GM12878 (cell line): ENCODE measurements around the gene GRIA4.

Experiments used
- BRCA1 ChIP-seq: IDR thresholded peaks from 2 replicates; pipeline ENCODE4 v1.6.1; 2011; ENCODE audit warnings: low read depth, low read length, improper control_type of control experiment
- CREM ChIP-seq: IDR thresholded peaks from 2 replicates; pipeline ENCODE4 v1.6.1; 2014; ENCODE audit warnings: antibody characterized with exemption, low read depth
- EZH2 ChIP-seq: IDR thresholded peaks from 2 replicates; pipeline ENCODE4 v1.6.1; 2012; ENCODE audit warnings: low read depth, mild to moderate bottlenecking, control low read depth, inconsistent platforms, low read length, borderline replicate concordance; ENCODE audit not compliant: control insufficient read depth
- JUND ChIP-seq: IDR thresholded peaks from 2 replicates; pipeline ENCODE4 v1.6.1; 2012; ENCODE audit warnings: low read depth, mild to moderate bottlenecking, low read length, improper control_type of control experiment, moderate library complexity
- NFYA ChIP-seq: IDR thresholded peaks from 2 replicates; pipeline ENCODE4 v1.6.1; 2011; ENCODE audit warnings: low read depth, mild to moderate bottlenecking, low read length, improper control_type of control experiment, borderline replicate concordance
- POLR2A ChIP-seq: IDR thresholded peaks from 2 replicates; pipeline ENCODE4 v1.6.1; 2011; ENCODE audit warnings: low read depth, mild to moderate bottlenecking, low read length
- RAD21 ChIP-seq: IDR thresholded peaks from 2 replicates; pipeline ENCODE4 v1.6.1; 2011; ENCODE audit warnings: mild to moderate bottlenecking, low read depth, low read length, moderate library complexity; ENCODE audit not compliant: insufficient read depth
- RFX5 ChIP-seq: IDR thresholded peaks from 2 replicates; pipeline ENCODE4 v1.6.1; 2011; ENCODE audit warnings: low read depth, low read length, improper control_type of control experiment
- SIN3A ChIP-seq: IDR thresholded peaks from 2 replicates; pipeline ENCODE4 v1.6.1; 2012; ENCODE audit warnings: low read depth, low read length, improper control_type of control experiment
- YY1 ChIP-seq: IDR thresholded peaks from 2 replicates; pipeline ENCODE4 v1.6.1; 2011; ENCODE audit warnings: low read depth, mild to moderate bottlenecking, low read length
- TF ChIP-seq, protein P1 (sequence below): fragments of 450-650 bp; IDR thresholded peaks from 2 replicates; pipeline ENCODE4 v1.6.1; 2017; ENCODE audit warnings: mild to moderate bottlenecking
- TF ChIP-seq, protein P2 (sequence below), 3 experiments: IDR thresholded peaks in 2 of 3; conservative IDR thresholded peaks in 1 of 3; 2 replicates each; pipeline ENCODE4 v1.5.1; 2011; ENCODE audit warnings: low read depth in 3 of 3, low read length in 3 of 3, mild to moderate bottlenecking in 3 of 3, control low read depth in 2 of 3, moderate library complexity in 2 of 3, inconsistent platforms in 1 of 3, mixed read lengths in 1 of 3; ENCODE audit not compliant: control insufficient read depth in 2 of 3, insufficient read depth in 1 of 3; ENCODE audit errors: extremely low read depth in 1 of 3
- TF ChIP-seq, protein P3 (sequence below): IDR thresholded peaks from 2 replicates; pipeline ENCODE4 v1.6.1; 2011; ENCODE audit warnings: borderline replicate concordance, low read depth, mild to moderate bottlenecking, moderate library complexity, mixed read lengths, low read length; ENCODE audit not compliant: insufficient read depth; ENCODE audit errors: extremely low read length
- TF ChIP-seq, protein P4 (sequence below): fragments of 450-650 bp; IDR thresholded peaks from 2 replicates; pipeline ENCODE4 v1.6.1; 2016; ENCODE audit warnings: mild to moderate bottlenecking, moderate library complexity, borderline replicate concordance

DNA sequence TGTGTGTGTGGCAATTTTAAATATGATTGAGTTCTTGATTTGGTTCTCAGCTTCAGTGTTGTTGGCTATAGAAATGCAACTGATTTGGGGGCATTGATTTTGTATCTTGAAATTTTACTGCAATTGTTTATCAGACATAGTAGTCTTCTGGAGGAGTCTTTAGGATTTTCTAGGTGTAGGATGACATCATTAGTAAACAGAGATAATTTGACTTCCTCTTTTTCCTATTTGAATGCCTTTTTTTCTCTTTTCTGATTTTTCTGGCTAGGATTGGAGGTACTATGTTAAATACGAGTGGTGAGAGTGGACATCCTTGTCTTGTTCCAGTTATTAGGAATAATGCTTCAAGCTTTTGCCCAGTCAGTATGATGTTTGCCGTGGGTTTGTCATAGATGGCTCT lies 287.3 kb downstream of the GRIA4 start:
- no peak for TF ChIP-seq RFX5
- TF ChIP-seq, protein P1, sequence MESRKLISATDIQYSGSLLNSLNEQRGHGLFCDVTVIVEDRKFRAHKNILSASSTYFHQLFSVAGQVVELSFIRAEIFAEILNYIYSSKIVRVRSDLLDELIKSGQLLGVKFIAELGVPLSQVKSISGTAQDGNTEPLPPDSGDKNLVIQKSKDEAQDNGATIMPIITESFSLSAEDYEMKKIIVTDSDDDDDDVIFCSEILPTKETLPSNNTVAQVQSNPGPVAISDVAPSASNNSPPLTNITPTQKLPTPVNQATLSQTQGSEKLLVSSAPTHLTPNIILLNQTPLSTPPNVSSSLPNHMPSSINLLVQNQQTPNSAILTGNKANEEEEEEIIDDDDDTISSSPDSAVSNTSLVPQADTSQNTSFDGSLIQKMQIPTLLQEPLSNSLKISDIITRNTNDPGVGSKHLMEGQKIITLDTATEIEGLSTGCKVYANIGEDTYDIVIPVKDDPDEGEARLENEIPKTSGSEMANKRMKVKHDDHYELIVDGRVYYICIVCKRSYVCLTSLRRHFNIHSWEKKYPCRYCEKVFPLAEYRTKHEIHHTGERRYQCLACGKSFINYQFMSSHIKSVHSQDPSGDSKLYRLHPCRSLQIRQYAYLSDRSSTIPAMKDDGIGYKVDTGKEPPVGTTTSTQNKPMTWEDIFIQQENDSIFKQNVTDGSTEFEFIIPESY, result no peak
- no peak for TF ChIP-seq POLR2A
- no peak for TF ChIP-seq SIN3A
- TF ChIP-seq, protein P2, sequence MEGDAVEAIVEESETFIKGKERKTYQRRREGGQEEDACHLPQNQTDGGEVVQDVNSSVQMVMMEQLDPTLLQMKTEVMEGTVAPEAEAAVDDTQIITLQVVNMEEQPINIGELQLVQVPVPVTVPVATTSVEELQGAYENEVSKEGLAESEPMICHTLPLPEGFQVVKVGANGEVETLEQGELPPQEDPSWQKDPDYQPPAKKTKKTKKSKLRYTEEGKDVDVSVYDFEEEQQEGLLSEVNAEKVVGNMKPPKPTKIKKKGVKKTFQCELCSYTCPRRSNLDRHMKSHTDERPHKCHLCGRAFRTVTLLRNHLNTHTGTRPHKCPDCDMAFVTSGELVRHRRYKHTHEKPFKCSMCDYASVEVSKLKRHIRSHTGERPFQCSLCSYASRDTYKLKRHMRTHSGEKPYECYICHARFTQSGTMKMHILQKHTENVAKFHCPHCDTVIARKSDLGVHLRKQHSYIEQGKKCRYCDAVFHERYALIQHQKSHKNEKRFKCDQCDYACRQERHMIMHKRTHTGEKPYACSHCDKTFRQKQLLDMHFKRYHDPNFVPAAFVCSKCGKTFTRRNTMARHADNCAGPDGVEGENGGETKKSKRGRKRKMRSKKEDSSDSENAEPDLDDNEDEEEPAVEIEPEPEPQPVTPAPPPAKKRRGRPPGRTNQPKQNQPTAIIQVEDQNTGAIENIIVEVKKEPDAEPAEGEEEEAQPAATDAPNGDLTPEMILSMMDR (IDR thresholded peaks at IDR 0.05 in 2 of 3, conservative IDR thresholded peaks at IDR 0.05 in 1 of 3; ENCODE audit: control insufficient read depth in 2 of 3, extremely low read depth in 1 of 3, insufficient read depth in 1 of 3, low read depth in 3 of 3, low read length in 3 of 3), result no peak
- no peak for TF ChIP-seq NFYA
- no peak for TF ChIP-seq EZH2
- no peak for TF ChIP-seq BRCA1
- TF ChIP-seq, protein P3, sequence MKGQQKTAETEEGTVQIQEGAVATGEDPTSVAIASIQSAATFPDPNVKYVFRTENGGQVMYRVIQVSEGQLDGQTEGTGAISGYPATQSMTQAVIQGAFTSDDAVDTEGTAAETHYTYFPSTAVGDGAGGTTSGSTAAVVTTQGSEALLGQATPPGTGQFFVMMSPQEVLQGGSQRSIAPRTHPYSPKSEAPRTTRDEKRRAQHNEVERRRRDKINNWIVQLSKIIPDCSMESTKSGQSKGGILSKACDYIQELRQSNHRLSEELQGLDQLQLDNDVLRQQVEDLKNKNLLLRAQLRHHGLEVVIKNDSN, result no peak
- no peak for TF ChIP-seq CREM
- no peak for TF ChIP-seq YY1
- TF ChIP-seq RAD21, result no peak
- no peak for TF ChIP-seq JUND
- TF ChIP-seq, protein P4, sequence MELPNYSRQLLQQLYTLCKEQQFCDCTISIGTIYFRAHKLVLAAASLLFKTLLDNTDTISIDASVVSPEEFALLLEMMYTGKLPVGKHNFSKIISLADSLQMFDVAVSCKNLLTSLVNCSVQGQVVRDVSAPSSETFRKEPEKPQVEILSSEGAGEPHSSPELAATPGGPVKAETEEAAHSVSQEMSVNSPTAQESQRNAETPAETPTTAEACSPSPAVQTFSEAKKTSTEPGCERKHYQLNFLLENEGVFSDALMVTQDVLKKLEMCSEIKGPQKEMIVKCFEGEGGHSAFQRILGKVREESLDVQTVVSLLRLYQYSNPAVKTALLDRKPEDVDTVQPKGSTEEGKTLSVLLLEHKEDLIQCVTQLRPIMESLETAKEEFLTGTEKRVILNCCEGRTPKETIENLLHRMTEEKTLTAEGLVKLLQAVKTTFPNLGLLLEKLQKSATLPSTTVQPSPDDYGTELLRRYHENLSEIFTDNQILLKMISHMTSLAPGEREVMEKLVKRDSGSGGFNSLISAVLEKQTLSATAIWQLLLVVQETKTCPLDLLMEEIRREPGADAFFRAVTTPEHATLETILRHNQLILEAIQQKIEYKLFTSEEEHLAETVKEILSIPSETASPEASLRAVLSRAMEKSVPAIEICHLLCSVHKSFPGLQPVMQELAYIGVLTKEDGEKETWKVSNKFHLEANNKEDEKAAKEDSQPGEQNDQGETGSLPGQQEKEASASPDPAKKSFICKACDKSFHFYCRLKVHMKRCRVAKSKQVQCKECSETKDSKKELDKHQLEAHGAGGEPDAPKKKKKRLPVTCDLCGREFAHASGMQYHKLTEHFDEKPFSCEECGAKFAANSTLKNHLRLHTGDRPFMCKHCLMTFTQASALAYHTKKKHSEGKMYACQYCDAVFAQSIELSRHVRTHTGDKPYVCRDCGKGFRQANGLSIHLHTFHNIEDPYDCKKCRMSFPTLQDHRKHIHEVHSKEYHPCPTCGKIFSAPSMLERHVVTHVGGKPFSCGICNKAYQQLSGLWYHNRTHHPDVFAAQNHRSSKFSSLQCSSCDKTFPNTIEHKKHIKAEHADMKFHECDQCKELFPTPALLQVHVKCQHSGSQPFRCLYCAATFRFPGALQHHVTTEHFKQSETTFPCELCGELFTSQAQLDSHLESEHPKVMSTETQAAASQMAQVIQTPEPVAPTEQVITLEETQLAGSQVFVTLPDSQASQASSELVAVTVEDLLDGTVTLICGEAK, result no peak
